SU-DHL-6 (cell line): Measurements from ENCODE around the gene CTNND2.

ENCODE experiments used
- H2AFZ ChIP-seq: fragments of 200-600 bp; sonication (generic); 2 replicates; pipeline ENCODE4 v1.6.1; 2014; ENCODE audit warnings: low read depth, mild to moderate bottlenecking, moderate library complexity, mixed read lengths, antibody characterized with exemption, low read length; ENCODE audit not compliant: severe bottlenecking
- H3F3A ChIP-seq: fragments of 200-600 bp; shearing (Covaris generic); 2 replicates; pipeline ENCODE4 v1.6.0; 2016; ENCODE audit warnings: antibody characterized with exemption, mild to moderate bottlenecking; ENCODE audit not compliant: insufficient read depth
- H3K27ac ChIP-seq: fragments of 200-600 bp; sonication (generic); 2 replicates; pipeline ENCODE4 v1.5.1; 2016; ENCODE audit warnings: low read depth, mild to moderate bottlenecking, low read length, moderate library complexity, mixed read lengths
- H3K27me3 ChIP-seq: fragments of 200-600 bp; sonication (generic), shearing (Covaris generic); 2 replicates; pipeline ENCODE4 v1.6.0; 2014; ENCODE audit warnings: mild to moderate bottlenecking, low read length
- H3K36me3 ChIP-seq: fragments of 200-600 bp; sonication (generic); 2 replicates; pipeline ENCODE4 v1.6.1; 2014; ENCODE audit warnings: mild to moderate bottlenecking, low read length, mixed read lengths
- H3K4me2 ChIP-seq: fragments of 300-600, 200-600 bp; shearing (Covaris generic), sonication (generic); 2 replicates; pipeline ENCODE4 v1.6.0; 2014; ENCODE audit warnings: low read length, low read depth, mild to moderate bottlenecking; ENCODE audit not compliant: poor library complexity, severe bottlenecking
- H3K4me3 ChIP-seq: fragments of 200-600 bp; sonication (generic); 2 replicates; pipeline ENCODE4 v1.5.1; 2014; ENCODE audit warnings: antibody characterized with exemption, low read length, mild to moderate bottlenecking, mixed read lengths; ENCODE audit not compliant: insufficient read depth, poor library complexity, severe bottlenecking
- H3K79me2 ChIP-seq: fragments of 200-600 bp; sonication (generic); 2 replicates; pipeline ENCODE4 v1.6.1; 2014; ENCODE audit warnings: mild to moderate bottlenecking, low read length, moderate library complexity; ENCODE audit not compliant: insufficient read depth
- H3K9ac ChIP-seq: fragments of 200-600 bp; sonication (generic); 2 replicates; pipeline ENCODE4 v1.7.0; 2014; ENCODE audit warnings: mild to moderate bottlenecking, low read length
- H3K9me2 ChIP-seq: fragments of 200-600 bp; sonication (generic); replicated peaks from 2 replicates; pipeline ENCODE4 v1.6.1; 2014; ENCODE audit warnings: low read length; ENCODE audit not compliant: insufficient read depth
- H3K9me3 ChIP-seq: fragments of 200-600 bp; sonication (generic); 2 replicates; pipeline ENCODE4 v1.6.1; 2014; ENCODE audit warnings: low read length, mixed read lengths; ENCODE audit not compliant: insufficient read depth
- H4K20me1 ChIP-seq: fragments of 200-600 bp; sonication (generic); 2 replicates; pipeline ENCODE4 v1.6.1; 2014; ENCODE audit warnings: low read depth, mild to moderate bottlenecking, antibody characterized with exemption, low read length, moderate library complexity, mixed read lengths
- EZH2phosphoT487 ChIP-seq: fragments of 200-600 bp; sonication (generic), shearing (Covaris generic); conservative IDR thresholded peaks from 2 replicates; pipeline ENCODE4 v1.6.1; 2018; ENCODE audit warnings: mild to moderate bottlenecking, antibody characterized with exemption, low read length, moderate library complexity, mixed read lengths
- TF ChIP-seq, protein P1 (sequence below): fragments of 200-600 bp; sonication (generic); IDR thresholded peaks from one replicate; pipeline ENCODE4 v1.5.1; 2017; ENCODE audit warnings: antibody characterized with exemption, mild to moderate bottlenecking, low read length, moderate library complexity; ENCODE audit not compliant: insufficient read depth, poor library complexity, severe bottlenecking

Gene CTNND2

DNA sequence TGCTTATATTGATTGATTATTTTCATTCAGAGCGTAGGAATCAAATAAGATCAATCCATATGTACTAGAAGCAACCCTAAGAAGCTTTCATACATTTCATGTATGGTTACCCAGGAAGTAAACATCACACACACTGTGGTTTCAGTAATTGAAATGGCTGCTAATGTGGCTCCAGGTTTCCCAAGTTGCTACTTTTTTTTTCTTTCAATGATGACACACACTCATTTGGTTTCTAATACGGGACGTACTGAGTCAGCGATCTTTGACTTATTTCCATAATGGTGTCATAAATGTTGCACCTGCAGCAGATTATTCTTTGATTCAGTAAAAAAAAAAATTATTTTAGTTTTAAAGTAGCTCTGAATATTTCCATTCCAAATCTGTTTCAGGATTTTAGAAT lies 248.6 kb downstream of the CTNND2 start:
- H3K27me3 ChIP-seq = no peaks in the 10 kb centered on the region
- no peaks in the 10 kb centered on the region for H3F3A ChIP-seq
- H3K27ac ChIP-seq = no peak overlapping the region
- H3K9ac ChIP-seq = no peak overlapping the region
- no peaks in the 10 kb centered on the region for H4K20me1 ChIP-seq
- TF ChIP-seq, protein P1, sequence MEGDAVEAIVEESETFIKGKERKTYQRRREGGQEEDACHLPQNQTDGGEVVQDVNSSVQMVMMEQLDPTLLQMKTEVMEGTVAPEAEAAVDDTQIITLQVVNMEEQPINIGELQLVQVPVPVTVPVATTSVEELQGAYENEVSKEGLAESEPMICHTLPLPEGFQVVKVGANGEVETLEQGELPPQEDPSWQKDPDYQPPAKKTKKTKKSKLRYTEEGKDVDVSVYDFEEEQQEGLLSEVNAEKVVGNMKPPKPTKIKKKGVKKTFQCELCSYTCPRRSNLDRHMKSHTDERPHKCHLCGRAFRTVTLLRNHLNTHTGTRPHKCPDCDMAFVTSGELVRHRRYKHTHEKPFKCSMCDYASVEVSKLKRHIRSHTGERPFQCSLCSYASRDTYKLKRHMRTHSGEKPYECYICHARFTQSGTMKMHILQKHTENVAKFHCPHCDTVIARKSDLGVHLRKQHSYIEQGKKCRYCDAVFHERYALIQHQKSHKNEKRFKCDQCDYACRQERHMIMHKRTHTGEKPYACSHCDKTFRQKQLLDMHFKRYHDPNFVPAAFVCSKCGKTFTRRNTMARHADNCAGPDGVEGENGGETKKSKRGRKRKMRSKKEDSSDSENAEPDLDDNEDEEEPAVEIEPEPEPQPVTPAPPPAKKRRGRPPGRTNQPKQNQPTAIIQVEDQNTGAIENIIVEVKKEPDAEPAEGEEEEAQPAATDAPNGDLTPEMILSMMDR = no peak
- no peak for TF ChIP-seq EZH2phosphoT487
- no peaks in the 10 kb centered on the region for H3K79me2 ChIP-seq
- no peaks in the 10 kb centered on the region for H3K9me3 ChIP-seq
- no peaks in the 10 kb centered on the region for H3K36me3 ChIP-seq
- no peak overlapping the region for H2AFZ ChIP-seq
- H3K4me2 ChIP-seq = no peak overlapping the region
- H3K9me2 ChIP-seq = no peaks in the 10 kb centered on the region
- H3K4me3 ChIP-seq = no peak overlapping the region

DNA sequence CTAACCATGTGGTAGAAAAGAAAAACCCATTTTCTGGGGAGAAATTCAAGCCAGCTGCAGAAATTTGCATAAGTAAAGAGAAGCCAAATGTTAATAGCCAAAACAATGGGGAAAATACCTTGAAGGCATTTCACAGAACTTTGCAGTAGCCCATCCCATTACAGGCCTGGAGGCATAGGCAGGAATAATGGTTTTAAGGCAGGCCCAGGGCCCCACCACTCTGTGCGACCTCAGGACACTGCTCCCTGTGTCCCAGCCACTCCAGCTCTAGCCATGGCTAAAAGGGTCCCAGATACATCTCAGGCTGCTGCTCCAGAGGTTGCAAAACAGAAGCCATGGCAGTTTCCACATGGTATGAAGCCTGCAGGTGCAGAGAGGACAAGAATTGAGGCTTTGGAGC lies 253.3 kb downstream of the CTNND2 start:
- H3K27me3 ChIP-seq = no peaks in the 10 kb centered on the region
- no peak overlapping the region for H3K27ac ChIP-seq
- H3K9me3 ChIP-seq = no peaks in the 10 kb centered on the region
- no peak overlapping the region for H3K4me3 ChIP-seq
- TF ChIP-seq EZH2phosphoT487 = no peak
- TF ChIP-seq, protein P1 = no peak
- no peaks in the 10 kb centered on the region for H3F3A ChIP-seq
- no peak overlapping the region for H2AFZ ChIP-seq
- H4K20me1 ChIP-seq = no peaks in the 10 kb centered on the region
- no peaks in the 10 kb centered on the region for H3K36me3 ChIP-seq
- no peaks in the 10 kb centered on the region for H3K79me2 ChIP-seq
- no peaks in the 10 kb centered on the region for H3K9me2 ChIP-seq
- no peak overlapping the region for H3K9ac ChIP-seq
- no peak overlapping the region for H3K4me2 ChIP-seq

DNA sequence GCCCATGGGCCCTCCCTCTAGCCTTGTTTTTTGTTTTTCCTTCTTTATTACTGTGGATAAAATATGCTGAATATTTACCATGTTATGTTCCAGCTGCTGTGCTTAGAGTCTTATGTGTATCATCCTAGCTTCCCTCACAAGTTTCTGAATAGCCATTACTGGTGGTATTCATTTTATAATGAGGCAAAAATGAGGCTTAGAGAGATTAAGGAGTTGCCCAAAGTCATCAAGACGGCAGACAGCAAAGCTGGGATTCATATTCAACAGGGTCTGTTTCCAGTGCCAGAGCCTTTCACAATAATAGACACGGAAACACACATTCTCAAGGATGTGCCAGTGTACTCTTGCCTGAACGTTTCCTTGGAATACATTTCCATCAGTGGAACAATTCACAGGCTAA lies 258.1 kb downstream of the CTNND2 start:
- no peak for TF ChIP-seq EZH2phosphoT487
- TF ChIP-seq, protein P1 = no peak
- no peak overlapping the region for H3K4me2 ChIP-seq
- H3K36me3 ChIP-seq = no peaks in the 10 kb centered on the region
- H3K79me2 ChIP-seq = no peaks in the 10 kb centered on the region
- no peak overlapping the region for H2AFZ ChIP-seq
- H3K4me3 ChIP-seq = no peak overlapping the region
- H3K9me2 ChIP-seq = no peaks in the 10 kb centered on the region
- H3K27ac ChIP-seq = no peak overlapping the region
- no peaks in the 10 kb centered on the region for H3K27me3 ChIP-seq
- H3K9ac ChIP-seq = no peak overlapping the region
- no peaks in the 10 kb centered on the region for H3K9me3 ChIP-seq
- no peaks in the 10 kb centered on the region for H3F3A ChIP-seq
- H4K20me1 ChIP-seq = no peaks in the 10 kb centered on the region
